Neural crest cell (in vitro differentiated cells): Measurements from ENCODE around the gene TEX2. TPM values are rescaled to one million over a fixed set of nuclear protein-coding genes. Genes with fewer than 3 reads are reported as not detected.

Experiments
- DNase-seq: peaks from one replicate; pipeline ENCODE4 v3.0.0; 2021; ENCODE audit warnings: low read depth, mixed read lengths, low spot score
- H3K27ac Mint-ChIP-seq: one replicate; pipeline ENCODE4 v1.8.0; 2021; ENCODE audit warnings: mild to moderate bottlenecking, mixed read lengths; ENCODE audit not compliant: unreplicated experiment
- H3K27me3 Mint-ChIP-seq: 2 replicates; pipeline ENCODE4 v1.8.0; 2021; ENCODE audit warnings: low read depth, mild to moderate bottlenecking, mixed read lengths
- H3K36me3 Mint-ChIP-seq: 2 replicates; pipeline ENCODE4 v1.8.0; 2021; ENCODE audit warnings: low read depth, mild to moderate bottlenecking, mixed read lengths
- H3K4me1 Mint-ChIP-seq: 2 replicates; pipeline ENCODE4 v1.8.0; 2021; ENCODE audit warnings: mixed read lengths
- H3K4me3 Mint-ChIP-seq: one replicate; pipeline ENCODE4 v1.8.0; 2021; ENCODE audit warnings: mild to moderate bottlenecking, mixed read lengths
- H3K9me3 Mint-ChIP-seq: 2 replicates; pipeline ENCODE4 v1.8.0; 2021; ENCODE audit warnings: mixed read lengths
- CTCF ChIP-seq: fragments of 200-600 bp; sonication (generic); conservative IDR thresholded peaks from 2 replicates; pipeline ENCODE4 v1.5.0; 2021; ENCODE audit warnings: antibody characterized with exemption, mild to moderate bottlenecking
- total RNA-seq: library from RNA; stranded (reverse); gene quantifications from 2 replicates; pipeline ENCODE4 v1.2.1, GENCODE V29; 2021

TEX2 gene
- total RNA-seq, 1 donor from 2014 or later, result 19.2 TPM

- no peaks in the 10 kb centered on the region for H3K27me3 Mint-ChIP-seq
- DNase-seq, result no peak
- TF ChIP-seq CTCF, result no peak
- H3K9me3 Mint-ChIP-seq, result no peaks in the 10 kb centered on the region
- H3K27ac Mint-ChIP-seq, result no peak overlapping the region
- no peaks in the 10 kb centered on the region for H3K4me1 Mint-ChIP-seq
- H3K36me3 Mint-ChIP-seq, result no peaks in the 10 kb centered on the region
- H3K4me3 Mint-ChIP-seq, result no peak overlapping the region
These were observed 33.0 kb downstream of the TEX2 start for GRCh38 chr17:64229815-64230728.

- Mint-ChIP-seq H3K9me3 (no peaks in the 10 kb centered on the region), H3K4me3 (no peak overlapping the region)
- no peak for DNase-seq
These were observed 36.9 kb downstream of the TEX2 start for GRCh38 chr17:64226132-64226531.

GRCh38 chr17:64225410-64225809 lies 37.6 kb downstream of the TEX2 start:
- no peak for DNase-seq
- Mint-ChIP-seq H3K36me3 (peaks cover 3% of the 10 kb centered on the region), H3K4me1 (peaks cover 5% of the 10 kb centered on the region), H3K4me3 (no peak overlapping the region), H3K9me3 (no peaks in the 10 kb centered on the region), H3K27ac (no peak overlapping the region), H3K27me3 (no peaks in the 10 kb centered on the region)
- no peak for TF ChIP-seq CTCF

More at GRCh38 chr17:64226132-64226531, 36.9 kb downstream of the TEX2 start:
- Mint-ChIP-seq H3K36me3 (no peaks in the 10 kb centered on the region), H3K27ac (no peak overlapping the region), H3K27me3 (no peaks in the 10 kb centered on the region), H3K4me1 (peaks cover 5% of the 10 kb centered on the region)
- TF ChIP-seq CTCF, result no peak

DNA sequence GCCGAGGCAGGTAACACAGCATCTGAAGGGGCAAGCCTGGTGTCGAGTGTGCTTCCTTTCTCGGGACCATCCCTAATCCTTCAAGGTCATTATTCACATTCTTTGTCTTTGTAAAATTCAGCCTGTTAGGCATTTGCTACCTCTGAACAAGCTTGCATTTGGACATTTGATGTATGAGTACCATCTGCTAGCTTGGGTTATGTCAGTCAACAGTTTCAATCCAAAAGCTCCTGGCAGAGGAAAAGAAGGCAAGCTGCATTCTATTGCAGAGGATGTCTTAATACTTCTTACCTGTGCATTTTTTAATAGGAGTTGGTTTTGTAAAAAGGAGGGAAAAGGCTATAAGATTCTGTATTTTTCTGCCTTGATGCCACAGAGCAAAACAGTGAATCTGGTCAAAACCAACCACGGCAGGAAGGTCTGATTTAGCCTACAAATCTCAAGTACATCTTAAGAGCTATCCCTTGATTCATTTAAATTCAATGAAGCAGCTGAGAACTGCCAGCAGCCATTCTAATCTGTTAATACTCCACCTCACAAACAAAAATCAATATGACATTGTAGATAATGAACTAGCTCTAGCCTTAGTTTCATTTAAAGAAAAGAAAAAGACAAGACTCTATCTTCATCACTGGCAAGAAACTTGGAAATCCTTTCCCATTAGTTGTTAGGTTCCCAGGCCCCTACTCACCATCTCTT lies 39.0 kb downstream of the TEX2 start:
- H3K4me3 Mint-ChIP-seq, result no peak overlapping the region
- H3K27ac Mint-ChIP-seq, result no peak overlapping the region

GRCh38 chr17:64223283-64223682 lies 39.8 kb downstream of the TEX2 start:
- Mint-ChIP-seq H3K4me1 (peaks cover 5% of the 10 kb centered on the region), H3K9me3 (peaks cover 3% of the 10 kb centered on the region)

More for the DNA sequence above, 39.0 kb downstream of the TEX2 start:
- TF ChIP-seq CTCF, result no peak
- no peak for DNase-seq
- peaks cover 6% of the 10 kb centered on the region for H3K27me3 Mint-ChIP-seq
- peaks cover 5% of the 10 kb centered on the region for H3K4me1 Mint-ChIP-seq
- H3K9me3 Mint-ChIP-seq, result peaks cover 3% of the 10 kb centered on the region
- peaks cover 3% of the 10 kb centered on the region for H3K36me3 Mint-ChIP-seq

More at GRCh38 chr17:64223283-64223682, 39.8 kb downstream of the TEX2 start:
- Mint-ChIP-seq H3K27ac (no peak overlapping the region), H3K36me3 (peaks cover 3% of the 10 kb centered on the region), H3K27me3 (peaks cover 10% of the 10 kb centered on the region), H3K4me3 (no peak overlapping the region)
- no peak for TF ChIP-seq CTCF
- no peak for DNase-seq
